H1 (cell line): ENCODE data around the gene CKM. TPM values are rescaled to one million over a fixed set of nuclear protein-coding genes. Genes with fewer than 3 reads are reported as not detected.

Source experiments
- CTCF ChIA-PET: fragments of 300-600 bp; sonication (Branson Sonifier 250); formaldehyde crosslinking; loops from one replicate; lab custom pipeline; 2021; ENCODE audit not compliant: partially characterized antibody; lab: Charles Lee
- POLR2A ChIA-PET: fragments of 300-600 bp; sonication (Branson Sonifier 250); formaldehyde crosslinking; loops from one replicate; lab custom pipeline; 2021; ENCODE audit warnings: inconsistent platforms; ENCODE audit not compliant: partially characterized antibody; lab: Charles Lee
- DNase-seq, 2 experiments: peaks; one replicate each; pipeline versions ENCODE4 v3.0.0 to v3.0.0-alpha.2; 2010 to 2022; ENCODE audit warnings: low spot score in 2 of 2, low read depth in 1 of 2, mixed read lengths in 1 of 2
- FAIRE-seq: peaks from 2 replicates; lab custom pipeline; 2011; peaks lifted over from hg19 to GRCh38; lab: Jason Lieb, UNC
- H2AFZ ChIP-seq: 2 replicates; pipeline ENCODE4 v1.8.1; 2012; ENCODE audit warnings: low read length, inconsistent platforms
- H2AK5ac ChIP-seq: 2 replicates; pipeline ENCODE4 v1.6.1; 2013; ENCODE audit warnings: low read depth, low read length
- H2BK120ac ChIP-seq: replicated peaks from 2 replicates; pipeline ENCODE3; 2013; ENCODE audit warnings: low read depth, low read length, inconsistent platforms
- H2BK12ac ChIP-seq: 2 replicates; pipeline ENCODE4 v1.6.1; 2013; ENCODE audit warnings: low read depth, low read length
- H2BK15ac ChIP-seq: 2 replicates; pipeline ENCODE4 v1.6.1; 2013; ENCODE audit warnings: low read length
- H2BK20ac ChIP-seq: 2 replicates; pipeline ENCODE4 v1.6.1; 2013; ENCODE audit warnings: low read length
- H2BK5ac ChIP-seq: 2 replicates; pipeline ENCODE4 v1.6.1; 2013; ENCODE audit warnings: low read depth, low read length
- H3K14ac ChIP-seq: 2 replicates; pipeline ENCODE4 v1.6.1; 2013; ENCODE audit warnings: inconsistent platforms; ENCODE audit not compliant: insufficient read length
- H3K18ac ChIP-seq: 2 replicates; pipeline ENCODE4 v1.6.1; 2013; ENCODE audit warnings: low read length; ENCODE audit errors: extremely low read depth
- H3K23ac ChIP-seq: 2 replicates; pipeline ENCODE4 v1.6.1; 2013; ENCODE audit warnings: inconsistent platforms; ENCODE audit not compliant: insufficient read length
- H3K23me2 ChIP-seq: 2 replicates; pipeline ENCODE4 v1.6.1; 2013; ENCODE audit warnings: low read depth, low read length
- H3K27ac ChIP-seq: 2 replicates; pipeline ENCODE4 v1.6.1; 2011; ENCODE audit warnings: low read depth, low read length, inconsistent platforms
- H3K27me3 ChIP-seq, 4 experiments: replicated peaks in 1 of 4; 1 replicate in 1 of 4; 2 replicates in 3 of 4; pipeline versions ENCODE4 v1.6.1 to v1.8.1; 2011 to 2013; ENCODE audit warnings: low read length in 3 of 4, mild to moderate bottlenecking in 3 of 4, inconsistent platforms in 2 of 4, mixed read lengths in 2 of 4, moderate library complexity in 1 of 4; ENCODE audit not compliant: control insufficient read depth in 3 of 4, insufficient read depth in 3 of 4; ENCODE audit errors: extremely low read depth in 1 of 4
- H3K36me3 ChIP-seq, 4 experiments: 2 replicates each; pipeline versions ENCODE4 v1.6.1 to v1.8.1; 2011 to 2013; ENCODE audit warnings: mild to moderate bottlenecking in 4 of 4, low read length in 3 of 4, moderate library complexity in 2 of 4, control low read depth in 1 of 4, inconsistent platforms in 1 of 4; ENCODE audit not compliant: insufficient read depth in 4 of 4, control insufficient read depth in 2 of 4
- H3K4ac ChIP-seq: replicated peaks from 2 replicates; pipeline ENCODE3; 2013; ENCODE audit warnings: low read length, low read depth, mixed read lengths, inconsistent platforms; ENCODE audit not compliant: insufficient read length
- H3K4me1 ChIP-seq, 4 experiments: replicated peaks in 1 of 4; 1 replicate in 1 of 4; 2 replicates in 3 of 4; pipeline versions ENCODE4 v1.6.1 to v1.8.1; 2011 to 2013; ENCODE audit warnings: low read length in 3 of 4, inconsistent platforms in 2 of 4, mixed read lengths in 1 of 4; ENCODE audit not compliant: insufficient read depth in 4 of 4, control insufficient read depth in 3 of 4
- H3K4me2 ChIP-seq, 2 experiments: 2 replicates each; pipeline versions ENCODE4 v1.6.1 to v1.8.1; 2011 to 2013; ENCODE audit warnings: low read depth in 2 of 2, low read length in 2 of 2, control low read depth in 1 of 2, inconsistent platforms in 1 of 2, mild to moderate bottlenecking in 1 of 2; ENCODE audit not compliant: insufficient read depth in 1 of 2
- H3K4me3 ChIP-seq, 4 experiments: fragments of 200-600, 300-600 bp in 1 of 4; sonication (generic), shearing (Covaris generic), sonication (Bioruptor Twin) in 1 of 4; 2 replicates each; pipeline versions ENCODE4 v1.5.1 to v1.8.1; 2011 to 2016; ENCODE audit warnings: low read length in 4 of 4, low read depth in 3 of 4, control low read depth in 2 of 4, inconsistent platforms in 2 of 4, mild to moderate bottlenecking in 2 of 4, mixed read lengths in 1 of 4, moderate library complexity in 1 of 4; ENCODE audit not compliant: insufficient read depth in 2 of 4; ENCODE audit errors: extremely low read depth in 1 of 4
- H3K56ac ChIP-seq: replicated peaks from 2 replicates; pipeline ENCODE3; 2013; ENCODE audit warnings: low read depth, mild to moderate bottlenecking, mixed read lengths, low read length, inconsistent platforms; ENCODE audit not compliant: insufficient read length
- H3K79me1 ChIP-seq: 2 replicates; pipeline ENCODE4 v1.6.1; 2013; ENCODE audit warnings: low read depth, low read length, control low read depth
- H3K79me2 ChIP-seq, 2 experiments: 2 replicates each; pipeline versions ENCODE4 v1.6.1 to v1.8.1; 2012 to 2013; ENCODE audit warnings: low read length in 2 of 2, mild to moderate bottlenecking in 2 of 2, inconsistent platforms in 1 of 2; ENCODE audit not compliant: insufficient read depth in 2 of 2, control insufficient read depth in 1 of 2
- H3K9ac ChIP-seq, 4 experiments: replicated peaks in 1 of 4; 1 replicate in 1 of 4; 2 replicates in 3 of 4; pipeline versions ENCODE4 v1.6.1 to v1.8.1; 2011 to 2013; ENCODE audit warnings: low read depth in 3 of 4, low read length in 3 of 4, control low read depth in 2 of 4, mild to moderate bottlenecking in 2 of 4, moderate library complexity in 2 of 4, inconsistent platforms in 1 of 4; ENCODE audit errors: extremely low read depth in 1 of 4
- H3K9me3 ChIP-seq, 2 experiments: 2 replicates each; pipeline versions ENCODE4 v1.6.1 to v1.8.1; 2012 to 2013; ENCODE audit warnings: mild to moderate bottlenecking in 2 of 2, moderate library complexity in 2 of 2, control low read depth in 1 of 2, inconsistent platforms in 1 of 2, low read depth in 1 of 2, low read length in 1 of 2, mixed read lengths in 1 of 2; ENCODE audit not compliant: insufficient read depth in 2 of 2
- H4K20me1 ChIP-seq, 2 experiments: replicated peaks in 1 of 2; 2 replicates each; pipeline versions ENCODE3 to v1.8.1; 2011 to 2013; ENCODE audit warnings: inconsistent platforms in 2 of 2, low read length in 2 of 2, mild to moderate bottlenecking in 1 of 2; ENCODE audit not compliant: insufficient read depth in 2 of 2, control insufficient read depth in 1 of 2
- H4K5ac ChIP-seq: 2 replicates; pipeline ENCODE4 v1.6.1; 2013; ENCODE audit warnings: low read length, low read depth, mixed read lengths, inconsistent platforms; ENCODE audit not compliant: insufficient read length
- H4K8ac ChIP-seq: 2 replicates; pipeline ENCODE4 v1.8.0; 2013; ENCODE audit warnings: mild to moderate bottlenecking, moderate library complexity, low read length, inconsistent platforms; ENCODE audit not compliant: insufficient read depth; ENCODE audit errors: extremely low read depth
- H4K91ac ChIP-seq: replicated peaks from 2 replicates; pipeline ENCODE3; 2013; ENCODE audit warnings: low read length, mixed read lengths, inconsistent platforms; ENCODE audit not compliant: insufficient read length
- CBX5 ChIP-seq: fragments of 300-800, 300-1000 bp; sonication (generic); IDR thresholded peaks from 2 replicates; pipeline ENCODE4 v1.7.1; 2016; ENCODE audit warnings: antibody characterized with exemption, low read length, low read depth
- CBX8 ChIP-seq: fragments of 300-800, 300-1000 bp; sonication (generic); IDR thresholded peaks from 2 replicates; pipeline ENCODE4 v1.7.1; 2016; ENCODE audit warnings: low read depth, low read length, borderline replicate concordance
- EP300 ChIP-seq, 2 experiments: IDR thresholded peaks; 1 replicate in 1 of 2; 2 replicates in 1 of 2; pipeline ENCODE4 v1.6.1; 2011 to 2012; ENCODE audit warnings: low read depth in 2 of 2, low read length in 2 of 2, mild to moderate bottlenecking in 2 of 2, borderline replicate concordance in 1 of 2, inconsistent platforms in 1 of 2, moderate library complexity in 1 of 2
- KDM5A ChIP-seq: fragments of 200-600 bp; IDR thresholded peaks from 2 replicates; pipeline ENCODE4 v1.7.1; 2012; ENCODE audit warnings: mild to moderate bottlenecking, low read length, inconsistent platforms, mixed read lengths
- RFX5 ChIP-seq: IDR thresholded peaks from 2 replicates; pipeline ENCODE4 v1.6.1; 2011; ENCODE audit warnings: low read depth, low read length, improper control_type of control experiment, borderline replicate concordance
- SAP30 ChIP-seq: fragments of 300-600 bp; sonication (generic); IDR thresholded peaks from 2 replicates; pipeline ENCODE4 v1.7.1; 2012; ENCODE audit warnings: low read length, moderate library complexity, mild to moderate bottlenecking, inconsistent platforms; ENCODE audit not compliant: insufficient read depth, insufficient replicate concordance
- SP2 ChIP-seq: IDR thresholded peaks from 2 replicates; pipeline ENCODE4 v1.6.1; 2012; ENCODE audit warnings: mild to moderate bottlenecking, low read length, inconsistent platforms
- TEAD4 ChIP-seq: IDR thresholded peaks from 2 replicates; pipeline ENCODE4 v1.6.1; 2012; ENCODE audit warnings: low read depth, low read length, inconsistent platforms, mixed read lengths
- WGBS, 2 experiments: shearing (Covaris generic) in 1 of 2; methylation state at CpG; one replicate each; pipeline versions ENCODE4 v1.1.6 to v1.1.7; 2013 to 2015; ENCODE audit warnings: low lambda C conversion rate in 2 of 2, mixed read lengths in 2 of 2, inconsistent platforms in 1 of 2, low coverage in 1 of 2, missing lambda C conversion rate in 1 of 2; ENCODE audit not compliant: insufficient replicate concordance in 2 of 2, insufficient coverage in 1 of 2, insufficient read length in 1 of 2; ENCODE audit errors: extremely low coverage in 1 of 2, missing lambda C conversion rate in 1 of 2; 5-methylcytosine and 5-hydroxymethylcytosine counted together
- polyA plus RNA-seq, 7 experiments: library from polyadenylated mRNA; depleted of rRNA in 3 of 7; stranded (reverse) in 5 of 7; unstranded in 2 of 7; fragments of >200 nt in 5 of 7; fragments of 200-250 nt in 2 of 7; gene quantifications; 1 replicate in 5 of 7; 2 replicates in 1 of 7; 4 replicates in 1 of 7; pipeline versions ENCODE4 v1.2.1 to v1.2.3, GENCODE V29; 2011 to 2013; ENCODE audit warnings: missing spikeins in 2 of 7, mixed read lengths in 2 of 7
- total RNA-seq: library from RNA; stranded (reverse); fragmentation: NEBNext Ultra II Directional; extraction: Animal tissue kit (Norgen Biotek cat#: 25700); gene quantifications from 2 replicates; pipeline ENCODE4 v1.2.1, GENCODE V29; 2021
- TF ChIP-seq, protein P1 (sequence below): IDR thresholded peaks from 2 replicates; pipeline ENCODE4 v1.6.1; 2011; ENCODE audit warnings: low read length, improper control_type of control experiment

CKM gene
- total and polyA plus RNA-seq, 2 of the 8 experiments (the other 6 are each of a cell fraction or from before 2014, with no cell fraction given) = 0.08 TPM; not detected in 1

DNA sequence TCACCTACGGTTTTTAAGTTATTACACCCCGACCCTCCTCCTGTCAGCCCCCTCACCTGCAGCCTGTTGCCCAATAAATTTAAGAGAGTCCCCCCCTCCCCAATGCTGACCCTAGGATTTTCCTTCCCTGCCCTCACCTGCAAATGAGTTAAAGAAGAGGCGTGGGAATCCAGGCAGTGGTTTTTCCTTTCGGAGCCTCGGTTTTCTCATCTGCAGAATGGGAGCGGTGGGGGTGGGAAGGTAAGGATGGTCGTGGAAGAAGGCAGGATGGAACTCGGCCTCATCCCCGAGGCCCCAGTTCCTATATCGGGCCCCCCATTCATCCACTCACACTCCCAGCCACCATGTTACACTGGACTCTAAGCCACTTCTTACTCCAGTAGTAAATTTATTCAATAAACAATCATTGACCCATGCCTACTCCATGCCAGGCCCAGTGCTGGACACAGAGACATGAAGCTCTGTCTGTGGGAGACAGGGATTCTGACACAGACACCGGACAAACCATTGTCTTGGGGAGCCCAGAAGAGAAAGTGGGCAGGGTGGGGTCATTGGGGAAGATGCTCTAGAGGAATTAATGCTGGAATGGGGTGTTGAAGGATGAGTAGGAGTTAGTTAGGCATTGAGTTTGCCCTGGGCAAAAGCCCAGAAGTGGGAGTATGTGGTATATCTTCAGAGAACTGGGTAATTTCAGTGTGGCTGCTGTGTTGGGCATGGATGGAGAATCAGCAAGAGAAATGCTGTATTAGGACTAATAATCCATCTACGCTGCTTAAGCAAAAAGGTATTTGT lies 19.2 kb downstream of the CKM start:
- WGBS, 2 experiments = 88% methylated on average over 12 of the region's 12 CpGs; no CpG with 5 or more reads in 1 of the 2 experiments

More for the DNA sequence above, 19.2 kb downstream of the CKM start:
- Histone ChIP-seq H4K20me1 (no peaks in the 10 kb centered on the region), H2AK5ac (no peak overlapping the region), H3K27ac (no peak overlapping the region), H3K4me1 (no peaks in the 10 kb centered on the region; a peak in 2 of 7 replicates), H3K9me3 (no peaks in the 10 kb centered on the region), H2BK20ac (no peak overlapping the region), H3K18ac (no peak overlapping the region), H2BK5ac (no peak overlapping the region), H4K8ac (no peak overlapping the region; the same call in 1 of the 2 replicates), H3K27me3 (peaks cover 0 to 13% (median 10%) of the 10 kb centered on the region in 4 experiments; a peak in 3 of 7 replicates), H2AFZ (no peak overlapping the region), H3K4ac (no peak overlapping the region), H2BK15ac (no peak overlapping the region), H4K91ac (no peak overlapping the region), H3K79me1 (no peaks in the 10 kb centered on the region), H3K14ac (no peak overlapping the region), H3K23ac (no peak overlapping the region), H2BK12ac (no peak overlapping the region), H3K56ac (no peak overlapping the region), H3K4me3 (no peak overlapping the region), H4K5ac (no peak overlapping the region), H2BK120ac (no peak overlapping the region), H3K36me3 (no peaks in the 10 kb centered on the region; a peak in 3 of 8 replicates), H3K9ac (no peak overlapping the region), H3K23me2 (no peaks in the 10 kb centered on the region; the same call in 1 of the 2 replicates), H3K79me2 (no peaks in the 10 kb centered on the region), H3K4me2 (no peak overlapping the region)
- DNase-seq = no peak
- no peak for TF ChIP-seq SAP30
- no peak for TF ChIP-seq RFX5
- TF ChIP-seq, protein P1, sequence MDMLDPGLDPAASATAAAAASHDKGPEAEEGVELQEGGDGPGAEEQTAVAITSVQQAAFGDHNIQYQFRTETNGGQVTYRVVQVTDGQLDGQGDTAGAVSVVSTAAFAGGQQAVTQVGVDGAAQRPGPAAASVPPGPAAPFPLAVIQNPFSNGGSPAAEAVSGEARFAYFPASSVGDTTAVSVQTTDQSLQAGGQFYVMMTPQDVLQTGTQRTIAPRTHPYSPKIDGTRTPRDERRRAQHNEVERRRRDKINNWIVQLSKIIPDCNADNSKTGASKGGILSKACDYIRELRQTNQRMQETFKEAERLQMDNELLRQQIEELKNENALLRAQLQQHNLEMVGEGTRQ = no peak
- TF ChIP-seq EP300 (IDR thresholded peaks at IDR 0.05; ENCODE audit: borderline replicate concordance in 1 of 2, low read depth in 2 of 2, low read length in 2 of 2) = no peak
- no peak for TF ChIP-seq KDM5A
- no peak for TF ChIP-seq SP2
- no peak for TF ChIP-seq TEAD4
- TF ChIP-seq CBX8 = no peak
- TF ChIP-seq CBX5 = no peak
- FAIRE-seq = no peak
- ChIA-PET POLR2A (interaction anchor here (0.7 kb wide), 1 partner anchor 30 kb away, joined by 3 read pairs; no protein-coding TSS in a partner anchor), CTCF (interaction anchor here (0.7 to 1.3 kb wide), 4 partner anchors 8 to 56 kb away, joined by 3 to 6 read pairs (median 4); no protein-coding TSS in a partner anchor)
